Measurements from ENCODE around the gene PARD6A.

PARD6A gene

DNA sequence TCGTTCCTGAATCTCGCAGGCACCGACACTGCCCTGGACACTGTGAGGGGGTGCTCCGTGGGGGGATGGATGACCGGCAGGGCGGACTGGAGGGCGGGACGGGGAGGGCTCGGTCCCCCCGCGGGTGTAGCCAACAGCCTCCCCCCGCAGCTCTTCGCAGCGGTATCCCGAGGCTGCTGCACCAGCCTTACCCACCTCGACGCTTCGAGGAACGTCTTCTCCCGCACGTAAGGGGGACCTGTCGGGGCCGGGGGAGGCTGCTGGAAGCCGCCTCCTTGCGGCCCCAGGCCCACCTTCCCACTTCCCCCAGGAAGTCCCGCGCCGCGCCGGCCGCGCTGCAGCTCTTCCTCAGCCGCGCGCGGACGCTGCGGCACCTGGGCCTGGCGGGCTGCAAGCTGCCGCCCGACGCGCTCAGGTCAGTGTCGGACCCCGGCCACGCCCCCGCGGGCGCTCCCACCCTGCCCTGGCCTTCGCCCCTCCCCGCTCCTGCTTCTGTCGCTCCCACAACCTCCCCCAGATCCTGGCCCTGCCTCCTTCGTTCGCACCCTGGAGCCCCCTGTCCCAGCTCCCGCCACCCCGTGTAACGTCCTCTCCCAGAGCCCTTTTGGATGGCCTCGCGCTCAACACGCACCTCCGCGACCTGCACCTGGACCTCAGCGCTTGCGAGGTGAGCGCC lies 12.5 kb upstream of the PARD6A start:
- no peak overlapping the region for H3K4me3 ChIP-seq (ENCODE audit: low read depth, low read length)
- no peak for DNase-seq (ENCODE audit: low read depth)
- TF ChIP-seq, protein P1, sequence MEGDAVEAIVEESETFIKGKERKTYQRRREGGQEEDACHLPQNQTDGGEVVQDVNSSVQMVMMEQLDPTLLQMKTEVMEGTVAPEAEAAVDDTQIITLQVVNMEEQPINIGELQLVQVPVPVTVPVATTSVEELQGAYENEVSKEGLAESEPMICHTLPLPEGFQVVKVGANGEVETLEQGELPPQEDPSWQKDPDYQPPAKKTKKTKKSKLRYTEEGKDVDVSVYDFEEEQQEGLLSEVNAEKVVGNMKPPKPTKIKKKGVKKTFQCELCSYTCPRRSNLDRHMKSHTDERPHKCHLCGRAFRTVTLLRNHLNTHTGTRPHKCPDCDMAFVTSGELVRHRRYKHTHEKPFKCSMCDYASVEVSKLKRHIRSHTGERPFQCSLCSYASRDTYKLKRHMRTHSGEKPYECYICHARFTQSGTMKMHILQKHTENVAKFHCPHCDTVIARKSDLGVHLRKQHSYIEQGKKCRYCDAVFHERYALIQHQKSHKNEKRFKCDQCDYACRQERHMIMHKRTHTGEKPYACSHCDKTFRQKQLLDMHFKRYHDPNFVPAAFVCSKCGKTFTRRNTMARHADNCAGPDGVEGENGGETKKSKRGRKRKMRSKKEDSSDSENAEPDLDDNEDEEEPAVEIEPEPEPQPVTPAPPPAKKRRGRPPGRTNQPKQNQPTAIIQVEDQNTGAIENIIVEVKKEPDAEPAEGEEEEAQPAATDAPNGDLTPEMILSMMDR (IDR thresholded peaks at IDR 0.05; ENCODE audit: control insufficient read depth, extremely low read depth, insufficient read depth) = no peak

DNA sequence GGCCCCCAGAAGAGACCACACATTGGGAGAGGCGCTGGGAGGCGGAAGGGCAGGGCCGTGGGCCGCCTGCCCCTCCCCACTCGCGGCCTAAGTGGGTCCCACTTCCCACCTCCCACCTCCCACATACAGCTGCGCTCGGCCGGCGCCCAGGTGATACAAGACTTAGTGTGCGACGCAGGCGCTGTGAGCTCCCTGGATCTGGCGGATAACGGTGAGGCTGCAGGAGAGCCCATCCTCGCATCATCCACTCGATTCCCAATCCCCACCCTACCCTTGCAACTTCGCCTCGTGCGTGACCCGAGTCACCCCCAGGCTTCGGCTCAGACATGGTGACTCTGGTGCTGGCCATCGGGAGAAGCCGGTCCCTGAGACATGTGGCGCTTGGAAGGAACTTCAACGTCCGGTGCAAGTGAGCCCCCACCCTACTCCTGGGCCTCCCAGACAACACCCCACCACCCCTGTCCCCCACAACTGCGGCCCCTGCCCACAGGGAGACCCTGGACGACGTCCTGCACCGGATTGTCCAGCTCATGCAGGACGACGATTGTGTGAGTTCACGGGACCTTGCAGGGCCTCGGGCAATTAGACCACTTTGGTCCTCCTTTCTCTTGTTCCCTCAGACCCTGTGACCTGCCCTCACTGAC lies 11.9 kb upstream of the PARD6A start:
- DNase-seq (ENCODE audit: low read depth) = no peak
- TF ChIP-seq, protein P1 (IDR thresholded peaks at IDR 0.05; ENCODE audit: control insufficient read depth, extremely low read depth, insufficient read depth) = no peak
- no peak overlapping the region for H3K4me3 ChIP-seq (ENCODE audit: low read depth, low read length)

DNA sequence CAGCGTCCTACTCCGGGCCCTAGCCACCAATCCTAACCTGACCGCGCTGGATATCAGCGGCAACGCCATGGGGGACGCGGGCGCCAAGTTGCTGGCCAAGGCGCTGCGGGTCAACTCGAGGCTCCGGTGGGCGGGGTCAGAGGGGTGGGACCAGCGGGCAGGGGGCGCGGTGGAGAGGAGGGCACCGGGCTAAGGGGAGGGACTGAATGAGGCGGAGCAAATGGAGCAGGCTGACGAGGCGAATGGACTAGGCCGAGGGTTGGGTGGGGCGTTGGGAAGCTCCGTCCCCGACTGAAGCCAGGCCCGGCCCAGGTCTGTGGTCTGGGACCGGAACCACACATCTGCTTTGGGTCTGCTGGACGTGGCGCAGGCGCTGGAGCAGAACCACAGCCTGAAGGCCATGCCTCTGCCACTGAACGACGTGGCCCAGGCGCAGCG lies 11.2 kb upstream of the PARD6A start:
- no peak overlapping the region for H3K4me3 ChIP-seq (ENCODE audit: low read depth, low read length)
- TF ChIP-seq, protein P1 (IDR thresholded peaks at IDR 0.05; ENCODE audit: control insufficient read depth, extremely low read depth, insufficient read depth) = no peak
- DNase-seq (ENCODE audit: low read depth) = no peak

DNA sequence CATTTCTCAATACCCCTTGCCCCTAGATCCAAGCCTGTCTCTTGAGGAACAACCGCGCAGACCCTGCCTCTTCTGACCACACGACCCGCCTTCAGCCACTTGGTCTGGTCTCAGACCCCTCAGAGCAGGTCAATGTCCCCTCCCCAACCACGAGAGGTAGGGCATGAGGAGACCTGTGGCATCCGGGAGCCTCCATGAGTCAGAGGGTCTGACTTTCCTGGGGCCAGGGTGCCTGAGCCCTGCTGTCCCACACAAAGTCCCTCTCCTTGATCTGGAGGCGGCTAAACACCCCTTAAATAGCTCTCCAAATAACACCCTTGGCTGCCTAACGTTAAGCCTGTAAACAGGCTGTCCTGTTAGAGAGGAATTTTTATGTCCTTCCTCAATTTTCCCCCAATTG lies 10.7 kb upstream of the PARD6A start:
- H3K4me3 ChIP-seq (ENCODE audit: low read depth, low read length) = no peak overlapping the region
- no peak for DNase-seq (ENCODE audit: low read depth)
- TF ChIP-seq, protein P1 (IDR thresholded peaks at IDR 0.05; ENCODE audit: control insufficient read depth, extremely low read depth, insufficient read depth) = no peak

DNA sequence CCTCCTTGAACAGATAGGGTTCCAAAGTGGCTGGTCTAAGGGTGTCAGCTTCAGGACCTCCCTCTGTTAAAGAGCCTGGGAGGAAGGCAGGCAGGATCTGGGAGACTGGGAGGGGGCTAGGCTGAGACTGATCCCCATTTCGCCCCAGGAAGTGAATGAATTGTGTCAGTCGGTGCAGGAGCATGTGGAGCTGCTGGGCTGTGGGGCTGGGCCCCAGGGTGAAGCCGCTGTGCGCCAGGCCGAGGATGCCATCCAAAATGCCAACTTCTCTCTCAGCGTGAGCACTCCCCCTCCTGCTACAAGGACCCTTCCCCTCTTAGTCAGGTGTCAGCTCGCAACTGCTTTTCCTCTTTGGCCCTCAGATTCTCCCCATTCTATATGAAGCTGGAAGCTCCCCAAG lies 9.7 kb upstream of the PARD6A start:
- TF ChIP-seq, protein P1 (IDR thresholded peaks at IDR 0.05; ENCODE audit: control insufficient read depth, extremely low read depth, insufficient read depth) = no peak
- H3K4me3 ChIP-seq (ENCODE audit: low read depth, low read length) = no peak overlapping the region
- no peak for DNase-seq (ENCODE audit: low read depth)

DNA sequence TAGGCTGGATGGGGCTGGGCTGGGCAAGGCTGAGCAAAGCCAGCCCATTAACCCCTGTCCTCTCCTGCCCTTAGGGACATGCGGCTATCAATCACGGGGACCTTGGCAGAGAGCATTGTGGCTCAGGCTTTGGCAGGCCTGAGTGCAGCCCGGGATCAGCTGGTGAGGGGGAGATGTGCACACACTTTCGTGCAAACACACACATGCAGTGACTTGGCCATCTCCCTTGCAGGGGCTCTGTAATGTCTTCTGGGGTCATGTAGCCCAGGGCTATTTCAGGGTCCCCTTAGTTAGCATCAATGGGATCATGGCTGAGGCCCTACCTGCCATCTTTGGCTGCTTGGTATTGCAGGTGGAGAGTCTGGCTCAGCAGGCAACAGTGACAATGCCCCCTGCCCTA lies 8.9 kb upstream of the PARD6A start:
- TF ChIP-seq, protein P1 (IDR thresholded peaks at IDR 0.05; ENCODE audit: control insufficient read depth, extremely low read depth, insufficient read depth) = no peak
- no peak overlapping the region for H3K4me3 ChIP-seq (ENCODE audit: low read depth, low read length)
- no peak for DNase-seq (ENCODE audit: low read depth)
